HFFc6 (cell line): ENCODE data around the gene MAN1C1. TPM values are rescaled to one million over a fixed set of nuclear protein-coding genes. Genes with fewer than 3 reads are reported as not detected.

Experiments used
- DNase-seq: peaks from one replicate; pipeline ENCODE4 v3.0.0-alpha.2; 2018
- H3K27ac Mint-ChIP-seq: 2 replicates; pipeline ENCODE4 v1.8.0; 2020; ENCODE audit warnings: mild to moderate bottlenecking, mixed read lengths
- H3K27me3 Mint-ChIP-seq: 2 replicates; pipeline ENCODE4 v1.8.0; 2021; ENCODE audit warnings: mild to moderate bottlenecking, moderate library complexity, mixed read lengths; ENCODE audit not compliant: insufficient read depth
- H3K36me3 Mint-ChIP-seq: 2 replicates; pipeline ENCODE4 v1.8.0; 2021; ENCODE audit warnings: low read depth, mixed read lengths
- H3K4me1 Mint-ChIP-seq: 2 replicates; pipeline ENCODE4 v1.8.0; 2020; ENCODE audit warnings: low read depth, mixed read lengths
- H3K4me3 Mint-ChIP-seq: 2 replicates; pipeline ENCODE4 v1.8.0; 2020; ENCODE audit warnings: mild to moderate bottlenecking, moderate library complexity, mixed read lengths
- H3K9me3 Mint-ChIP-seq: 2 replicates; pipeline ENCODE4 v1.8.0; 2020; ENCODE audit warnings: mild to moderate bottlenecking, mixed read lengths
- CTCF ChIP-seq: fragments of 200-600 bp; sonication (generic); IDR thresholded peaks from 2 replicates; pipeline ENCODE4 v1.5.0; 2021; ENCODE audit warnings: antibody characterized with exemption, mild to moderate bottlenecking
- total RNA-seq, 6 experiments: library from RNA; stranded (reverse); fragmentation: NEBNext Ultra II Directional; extraction: Animal tissue kit (Norgen Biotek cat#: 25700); gene quantifications; 2 replicates in 1 of 6; 3 replicates in 5 of 6; pipeline ENCODE4 v1.2.3, GENCODE V29; 2021

MAN1C1 gene
- total RNA-seq, 6 experiments from 2014 or later, result 0.07 to 0.14 (median 0.08) TPM; not detected in 3

GRCh38 chr1:25760871-25761270 lies 144.3 kb downstream of the MAN1C1 start:
- Mint-ChIP-seq H3K4me3 (no peak overlapping the region), H3K4me1 (peaks cover 4% of the 10 kb centered on the region; the same call in 1 of the 2 replicates), H3K36me3 (no peaks in the 10 kb centered on the region), H3K27ac (no peak overlapping the region), H3K27me3 (peaks cover 44% of the 10 kb centered on the region), H3K9me3 (no peaks in the 10 kb centered on the region)
- DNase-seq, result no peak
- no peak for TF ChIP-seq CTCF

GRCh38 chr1:25763493-25763892 lies 146.9 kb downstream of the MAN1C1 start:
- no peak for TF ChIP-seq CTCF
- Mint-ChIP-seq H3K4me1 (peaks cover 4% of the 10 kb centered on the region; the same call in 1 of the 2 replicates), H3K27ac (no peak overlapping the region), H3K27me3 (peaks cover 19% of the 10 kb centered on the region), H3K9me3 (no peaks in the 10 kb centered on the region), H3K36me3 (no peaks in the 10 kb centered on the region), H3K4me3 (no peak overlapping the region)
- DNase-seq, result no peak

- no peak for DNase-seq
- Mint-ChIP-seq H3K4me3 (no peak overlapping the region), H3K36me3 (no peaks in the 10 kb centered on the region), H3K27ac (no peak overlapping the region), H3K27me3 (peaks cover 15% of the 10 kb centered on the region), H3K9me3 (no peaks in the 10 kb centered on the region), H3K4me1 (peaks cover 4% of the 10 kb centered on the region; the same call in 1 of the 2 replicates)
- TF ChIP-seq CTCF, result no peak
Observed at GRCh38 chr1:25765136-25765922, 148.7 kb downstream of the MAN1C1 start.

GRCh38 chr1:25765923-25766589 lies 149.5 kb downstream of the MAN1C1 start:
- DNase-seq, result no peak
- Mint-ChIP-seq H3K36me3 (no peaks in the 10 kb centered on the region), H3K27ac (no peak overlapping the region)

More at GRCh38 chr1:25765923-25766589, 149.5 kb downstream of the MAN1C1 start:
- peaks cover 9% of the 10 kb centered on the region for H3K27me3 Mint-ChIP-seq
- H3K4me3 Mint-ChIP-seq, result no peak overlapping the region
- peaks cover 4% of the 10 kb centered on the region; the same call in 1 of the 2 replicates for H3K4me1 Mint-ChIP-seq
- TF ChIP-seq CTCF, result no peak
- H3K9me3 Mint-ChIP-seq, result no peaks in the 10 kb centered on the region
